Sigmoid colon (tissue), 7 donors: ENCODE results near the gene SIDT2. TPM values are rescaled to one million over a fixed set of nuclear protein-coding genes. Genes with fewer than 3 reads are reported as not detected.

Source experiments
- DNase-seq: peaks from one replicate; pipeline ENCODE4 v3.0.0-alpha.2; 2019
- H3K27ac ChIP-seq, 4 donors: fragments of 200-600 bp; sonication (generic); one replicate each; pipeline ENCODE4 v1.5.1; 2016 to 2019; ENCODE audit warnings: mild to moderate bottlenecking in 1 of 4
- H3K27me3 ChIP-seq, 3 donors: fragments of 200-600 bp; sonication (generic); one replicate each; pipeline ENCODE4 v1.5.1; 2019; ENCODE audit warnings: mild to moderate bottlenecking in 1 of 3
- H3K36me3 ChIP-seq, 4 donors: fragments of 200-600 bp; sonication (generic); one replicate each; pipeline ENCODE4 v1.5.1; 2016 to 2019
- H3K4me1 ChIP-seq, 4 donors: fragments of 200-600 bp; sonication (generic); one replicate each; pipeline ENCODE4 v1.5.1; 2017 to 2019
- H3K4me3 ChIP-seq, 4 donors: fragments of 200-600 bp; sonication (generic); one replicate each; pipeline ENCODE4 v1.5.1; 2017 to 2019; ENCODE audit warnings: mild to moderate bottlenecking in 2 of 4, moderate library complexity in 1 of 4
- H3K9me3 ChIP-seq, 4 donors: fragments of 200-600 bp in 3 of 4; sonication (generic) in 3 of 4; one replicate each; pipeline versions ENCODE4 v1.5.1 to v1.6.1; 2013 to 2019
- CTCF ChIP-seq, 4 experiments: fragments of 450-650 bp in 3 of 4; fragments of 200-600 bp in 1 of 4; IDR thresholded peaks; one replicate each; pipeline ENCODE4 v1.5.1; 2016 to 2019; ENCODE audit warnings: antibody characterized with exemption in 4 of 4, mild to moderate bottlenecking in 3 of 4, moderate library complexity in 2 of 4
- EP300 ChIP-seq, 4 donors: sonication (generic); formaldehyde crosslinking; IDR thresholded peaks; one replicate each; pipeline ENCODE4 v1.6.1; 2017; ENCODE audit warnings: antibody characterized with exemption in 4 of 4
- POLR2A ChIP-seq, 2 donors: fragments of 450-650 bp; IDR thresholded peaks; one replicate each; pipeline ENCODE4 v1.6.1; 2016; ENCODE audit warnings: antibody characterized with exemption in 2 of 2, mild to moderate bottlenecking in 2 of 2, moderate library complexity in 2 of 2
- POLR2AphosphoS5 ChIP-seq, 4 donors: sonication (generic); formaldehyde crosslinking; IDR thresholded peaks; one replicate each; pipeline ENCODE4 v1.6.1; 2017; ENCODE audit warnings: antibody characterized with exemption in 4 of 4
- WGBS, 2 donors: extraction: QIAGEN DNeasy Blood & Tissue Kit; methylation state at CpG; one replicate each; pipeline ENCODE4 v1.1.7; 2013; 5-methylcytosine and 5-hydroxymethylcytosine counted together
- intact Hi-C: fragments of 100-400 bp; cut with DNase I; formaldehyde crosslinking; loops from one replicate; pipeline ENCODE4 v1.15.1; 2023
- polyA plus RNA-seq, 3 donors: library from polyadenylated mRNA; stranded (reverse); fragments of 200-250 nt; gene quantifications; one replicate each; pipeline ENCODE4 v1.2.3, GENCODE V29; 2013
- total RNA-seq, 4 donors: library from RNA; depleted of rRNA; stranded (reverse); fragments of >200 nt; gene quantifications; one replicate each; pipeline ENCODE4 v1.1.0, GENCODE V29; 2016
- donor health status: healthy with polysubstance abuse.
- donor health status: Bipolar disorder and iron deficiency.
- donor health status: healthy.

The SIDT2 gene
- total and polyA plus RNA-seq, 7 donors, result 7.6 to 50.7 (median 22.1) TPM

GRCh38 chr11:117229411-117229810 is 50.9 kb downstream of the SIDT2 start:
- no peak overlapping the region for H3K4me3 ChIP-seq
- no peaks in the 10 kb centered on the region for H3K9me3 ChIP-seq
- intact Hi-C loops, result loop anchor here (5.0 kb wide), 2 partner anchors 347 to 442 kb away; partner anchors contain the start of gene ZPR1
- peak; percentile 61 for DNase-seq
- no peak overlapping the region for H3K27ac ChIP-seq
- no peaks in the 10 kb centered on the region for H3K27me3 ChIP-seq
- WGBS, 2 donors, result 96 to 97% methylated on average over 12 of the region's 12 CpGs
- no peak for TF ChIP-seq CTCF (IDR thresholded peaks at IDR 0.05)
- no peak for TF ChIP-seq EP300 (IDR thresholded peaks at IDR 0.05)
- no peak for TF ChIP-seq POLR2A (IDR thresholded peaks at IDR 0.05)
- no peak for TF ChIP-seq POLR2AphosphoS5 (IDR thresholded peaks at IDR 0.05)
- H3K4me1 ChIP-seq, result peaks cover 2 to 58% (median 49%) of the 10 kb centered on the region in 4 donors
- H3K36me3 ChIP-seq, result peaks cover 19 to 45% (median 33%) of the 10 kb centered on the region in 4 donors

- no peak overlapping the region for H3K4me3 ChIP-seq
- peak; percentile 53 for DNase-seq
- TF ChIP-seq POLR2AphosphoS5 (IDR thresholded peaks at IDR 0.05) (no peak), POLR2A (IDR thresholded peaks at IDR 0.05) (no peak), EP300 (IDR thresholded peaks at IDR 0.05) (no peak), CTCF (IDR thresholded peaks at IDR 0.05) (no peak)
- H3K4me1 ChIP-seq, result peaks cover 2 to 53% (median 44%) of the 10 kb centered on the region in 4 donors
- 83% methylated on average over 5 of the region's 5 CpGs for WGBS, 2 donors
- intact Hi-C loops, result loop anchor here (5.0 kb wide), 2 partner anchors 348 to 443 kb away; partner anchors contain the start of gene ZPR1
- peaks cover 19 to 44% (median 33%) of the 10 kb centered on the region in 4 donors for H3K36me3 ChIP-seq
- no peak overlapping the region for H3K27ac ChIP-seq
- no peaks in the 10 kb centered on the region for H3K27me3 ChIP-seq
- no peaks in the 10 kb centered on the region for H3K9me3 ChIP-seq
Measured at GRCh38 chr11:117229931-117230285, 51.4 kb downstream of the SIDT2 start.

- peak; percentile 58 for DNase-seq
- Histone ChIP-seq H3K4me1 (peaks cover 2 to 48% (median 41%) of the 10 kb centered on the region in 4 donors), H3K36me3 (peaks cover 19 to 40% (median 32%) of the 10 kb centered on the region in 4 donors), H3K4me3 (peak overlapping the region in 2 of 4 donors; percentile 79 to 97), H3K9me3 (no peaks in the 10 kb centered on the region), H3K27ac (peak overlapping the region; percentile 95 to 99 (median 96)), H3K27me3 (no peaks in the 10 kb centered on the region)
- WGBS, 2 donors, result 31 to 39% methylated on average over 12 of the region's 12 CpGs
- intact Hi-C loops, result no loop called here
- no peak for TF ChIP-seq EP300 (IDR thresholded peaks at IDR 0.05)
- TF ChIP-seq CTCF (IDR thresholded peaks at IDR 0.05), result no peak
- no peak for TF ChIP-seq POLR2AphosphoS5 (IDR thresholded peaks at IDR 0.05)
- TF ChIP-seq POLR2A (IDR thresholded peaks at IDR 0.05), result no peak
Measured at GRCh38 chr11:117230286-117230961, 51.9 kb downstream of the SIDT2 start.

- no peak for TF ChIP-seq CTCF (IDR thresholded peaks at IDR 0.05)
- TF ChIP-seq POLR2A (IDR thresholded peaks at IDR 0.05), result no peak
- TF ChIP-seq POLR2AphosphoS5 (IDR thresholded peaks at IDR 0.05), result no peak
- no peak for TF ChIP-seq EP300 (IDR thresholded peaks at IDR 0.05)
- Histone ChIP-seq H3K27ac (peak overlapping the region; percentile 95 to 99 (median 96)), H3K9me3 (no peaks in the 10 kb centered on the region), H3K27me3 (no peaks in the 10 kb centered on the region), H3K4me1 (peaks cover 2 to 40% (median 34%) of the 10 kb centered on the region in 4 donors), H3K36me3 (peaks cover 19 to 43% (median 30%) of the 10 kb centered on the region in 4 donors), H3K4me3 (peak overlapping the region; percentile 79 to 98 (median 92))
- intact Hi-C loops, result no loop called here
- WGBS, 2 donors, result 1 to 9% methylated on average over 14 of the region's 14 CpGs
- DNase-seq, result no peak
Measured at GRCh38 chr11:117230999-117231841, 52.7 kb downstream of the SIDT2 start.
